GM12878 (cell line): ENCODE measurements around the gene MAFG. TPM values are rescaled to one million over a fixed set of nuclear protein-coding genes. Genes with fewer than 3 reads are reported as not detected.

Experiments
- ATAC-seq: fragments of 200-7000 bp; cut with Tn5 transposase; 3 replicates; pipeline ENCODE4 v1.9.1; 2020; ENCODE audit warnings: mild to moderate bottlenecking, moderate library complexity
- BruUV-seq: library from RNA; stranded (reverse); fragments of 400-500 nt; replicated peaks from 2 replicates; lab custom pipeline; 2021; lab: Mats Ljungman, UMichigan
- CTCF ChIA-PET: fragments of 300-600 bp; sonication (Branson Sonifier 250); formaldehyde crosslinking; extraction: SDS; loops from one replicate; lab custom pipeline; 2021; ENCODE audit warnings: inconsistent platforms; lab: Yijun Ruan, JAX
- POLR2A ChIA-PET: fragments of 350-600 bp; formaldehyde crosslinking; extraction: SDS; loops from one replicate; lab custom pipeline; 2021; ENCODE audit warnings: inconsistent platforms; lab: Charles Lee
- RAD21 ChIA-PET: fragments of 300-600 bp; sonication (Branson Sonifier 250); formaldehyde crosslinking; loops from one replicate; lab custom pipeline; 2023; ENCODE audit warnings: antibody characterized with exemption; ENCODE audit not compliant: unreplicated experiment; lab: Charles Lee
- SMC1A ChIA-PET: fragments of 300-600 bp; sonication (Branson Sonifier 250); formaldehyde crosslinking; loops from one replicate; lab custom pipeline; 2023; ENCODE audit not compliant: unreplicated experiment, uncharacterized antibody; lab: Charles Lee
- DNase-seq: peaks from one replicate; pipeline ENCODE4 v3.0.0-alpha.2; 2011; ENCODE audit warnings: low read depth, low spot score
- FAIRE-seq: peaks from 3 replicates; lab custom pipeline; 2011; peaks lifted over from hg19 to GRCh38; lab: Jason Lieb, UNC
- H2AFZ ChIP-seq: 2 replicates; pipeline ENCODE4 v1.6.0; 2011; ENCODE audit warnings: low read depth, low read length, control low read depth; ENCODE audit not compliant: control insufficient read depth
- H3K27ac ChIP-seq: 2 replicates; pipeline ENCODE4 v1.5.1; 2011; ENCODE audit warnings: control low read depth; ENCODE audit not compliant: control insufficient read depth, insufficient read depth
- H3K27me3 ChIP-seq, 2 experiments: replicated peaks in 1 of 2; 2 replicates each; pipeline versions ENCODE4 v1.6.0 to v1.6.1; 2011; ENCODE audit warnings: low read length in 1 of 2; ENCODE audit not compliant: control insufficient read depth in 2 of 2, insufficient read depth in 2 of 2
- H3K36me3 ChIP-seq, 2 experiments: 2 replicates each; pipeline ENCODE4 v1.5.1; 2011; ENCODE audit warnings: low read length in 1 of 2; ENCODE audit not compliant: control insufficient read depth in 2 of 2, insufficient read depth in 2 of 2
- H3K4me1 ChIP-seq: 2 replicates; pipeline ENCODE4 v1.6.1; 2011; ENCODE audit warnings: mild to moderate bottlenecking, low read length, moderate library complexity, mixed read lengths; ENCODE audit not compliant: control insufficient read depth, insufficient read depth
- H3K4me2 ChIP-seq: 2 replicates; pipeline ENCODE4 v1.6.0; 2011; ENCODE audit warnings: control low read depth; ENCODE audit not compliant: control insufficient read depth, insufficient read depth
- H3K4me3 ChIP-seq: fragments of 200-600 bp; sonication (generic); 2 replicates; pipeline ENCODE4 v1.5.1; 2016
- H3K79me2 ChIP-seq: 2 replicates; pipeline ENCODE4 v1.6.0; 2011; ENCODE audit warnings: low read length; ENCODE audit not compliant: control insufficient read depth, insufficient read depth
- H3K9ac ChIP-seq: 2 replicates; pipeline ENCODE4 v1.8.0; 2011; ENCODE audit warnings: low read length, control low read depth, mixed read lengths; ENCODE audit not compliant: control insufficient read depth, insufficient read depth
- H3K9me3 ChIP-seq: replicated peaks from 3 replicates; pipeline ENCODE4 v1.5.1; 2011; ENCODE audit warnings: mild to moderate bottlenecking, low read length; ENCODE audit not compliant: control insufficient read depth, insufficient read depth
- H4K20me1 ChIP-seq: 2 replicates; pipeline ENCODE4 v1.6.0; 2011; ENCODE audit not compliant: control insufficient read depth, insufficient read depth
- BHLHE40 ChIP-seq, 2 experiments: fragments of 450-650 bp in 1 of 2; IDR thresholded peaks; 2 replicates each; pipeline ENCODE4 v1.6.1; 2011 to 2017; ENCODE audit warnings: low read depth in 2 of 2, borderline replicate concordance in 1 of 2, improper control_type of control experiment in 1 of 2, low read length in 1 of 2, mild to moderate bottlenecking in 1 of 2
- CHD1 ChIP-seq: IDR thresholded peaks from 2 replicates; pipeline ENCODE4 v1.6.1; 2012; ENCODE audit warnings: low read depth, low read length, improper control_type of control experiment
- CREB1 ChIP-seq: IDR thresholded peaks from 2 replicates; pipeline ENCODE4 v1.6.1; 2012; ENCODE audit warnings: low read depth, mild to moderate bottlenecking, inconsistent platforms
- E4F1 ChIP-seq: fragments of 450-650 bp; IDR thresholded peaks from 2 replicates; pipeline ENCODE4 v1.6.1; 2018; ENCODE audit warnings: borderline replicate concordance, mild to moderate bottlenecking; ENCODE audit not compliant: partially characterized antibody
- EED ChIP-seq: sonication (generic); IDR thresholded peaks from 2 replicates; pipeline ENCODE4 v1.6.1; 2016; ENCODE audit warnings: antibody characterized with exemption, low read depth
- ETV6 ChIP-seq, 2 experiments: fragments of 450-650 bp in 1 of 2; IDR thresholded peaks in 1 of 2; conservative IDR thresholded peaks in 1 of 2; 2 replicates each; pipeline ENCODE4 v1.6.1; 2014; ENCODE audit warnings: antibody characterized with exemption in 1 of 2, borderline replicate concordance in 1 of 2, low read depth in 1 of 2, mild to moderate bottlenecking in 1 of 2, moderate library complexity in 1 of 2
- GATAD2B ChIP-seq: fragments of 450-650 bp; conservative IDR thresholded peaks from 2 replicates; pipeline ENCODE4 v1.6.1; 2017; ENCODE audit warnings: low read depth, mild to moderate bottlenecking, moderate library complexity
- HCFC1 ChIP-seq: fragments of 150-350 bp; IDR thresholded peaks from 2 replicates; pipeline ENCODE4 v1.6.1; 2014; ENCODE audit warnings: low read length
- MYC ChIP-seq: IDR thresholded peaks from 2 replicates; pipeline ENCODE4 v1.6.1; 2011; ENCODE audit warnings: mild to moderate bottlenecking, low read length, moderate library complexity, inconsistent platforms; ENCODE audit not compliant: insufficient read depth, insufficient replicate concordance, insufficient read length, severe bottlenecking
- NBN ChIP-seq: fragments of 450-650 bp; IDR thresholded peaks from 2 replicates; pipeline ENCODE4 v1.6.1; 2016
- PBX3 ChIP-seq: IDR thresholded peaks from 2 replicates; pipeline ENCODE4 v1.6.1; 2011; ENCODE audit warnings: mild to moderate bottlenecking, low read depth, low read length, moderate library complexity; ENCODE audit not compliant: insufficient replicate concordance
- TCF3 ChIP-seq: IDR thresholded peaks from 2 replicates; pipeline ENCODE4 v1.6.1; 2012; ENCODE audit warnings: low read depth, mild to moderate bottlenecking, low read length, borderline replicate concordance; ENCODE audit not compliant: insufficient read depth
- TCF7 ChIP-seq: IDR thresholded peaks from 2 replicates; pipeline ENCODE4 v1.6.1; 2014; ENCODE audit warnings: antibody characterized with exemption, borderline replicate concordance
- YBX1 ChIP-seq: fragments of 450-650 bp; IDR thresholded peaks from 2 replicates; pipeline ENCODE4 v1.6.1; 2016; ENCODE audit warnings: antibody characterized with exemption
- ZBTB11 ChIP-seq: fragments of 450-650 bp; formaldehyde crosslinking; IDR thresholded peaks from 2 replicates; pipeline ENCODE4 v1.5.0; 2022; ENCODE audit warnings: mild to moderate bottlenecking, missing genetic modification characterization
- ZNF207 ChIP-seq: fragments of 450-650 bp; IDR thresholded peaks from 2 replicates; pipeline ENCODE4 v1.6.1; 2014; ENCODE audit warnings: antibody characterized with exemption, mild to moderate bottlenecking, borderline replicate concordance
- WGBS: methylation state at CpG from one replicate; pipeline ENCODE4 v1.1.6; 2016; ENCODE audit warnings: low lambda C conversion rate; ENCODE audit not compliant: insufficient replicate concordance, insufficient coverage; ENCODE audit errors: missing lambda C conversion rate; 5-methylcytosine and 5-hydroxymethylcytosine counted together
- in situ Hi-C: fragments of 300-500 bp; cut with MboI; formaldehyde crosslinking; loops from 9 replicates; pipeline ENCODE4 v1.14.3; 2018; ENCODE audit warnings: mixed read lengths
- intact Hi-C: fragments of 100-400 bp; cut with micrococcal nuclease; formaldehyde crosslinking; loops from one replicate; pipeline ENCODE4 v1.14.2; 2022; ENCODE audit not compliant: unreplicated experiment
- polyA plus RNA-seq, 11 experiments: library from polyadenylated mRNA; depleted of rRNA in 4 of 11; unstranded in 6 of 11; stranded (reverse) in 5 of 11; fragments of >200 nt; fragmentation: Nextera tagmentation in 4 of 11; fragmentation: Illumina TruSeq in 1 of 11; extraction: Ambion mirVana in 4 of 11; extraction: Trizol in 1 of 11; gene quantifications; 1 replicate in 1 of 11; 2 replicates in 10 of 11; pipeline versions ENCODE4 v1.2.1 to v1.2.3, GENCODE V29; 2011 to 2016; ENCODE audit warnings: inconsistent platforms in 2 of 11, missing spikeins in 2 of 11, low read depth in 1 of 11
- total RNA-seq, 4 experiments: library from RNA; depleted of rRNA in 3 of 4; stranded (reverse); fragments of >200 nt in 3 of 4; fragmentation: Illumina TruSeq in 1 of 4; extraction: Trizol in 1 of 4; gene quantifications; 2 replicates each; pipeline versions ENCODE4 v1.2.1 to v1.2.3, GENCODE V29; 2013 to 2021

MAFG gene
- total and polyA plus RNA-seq, 10 of the 15 experiments (the other 5 are each of a cell fraction or from before 2014, with no cell fraction given), result 0.48 to 20.1 (median 7.6) TPM

- TF ChIP-seq CHD1, result no peak
- TF ChIP-seq TCF3, result no peak
- no peak for TF ChIP-seq ZBTB11 (CRISPR knock-in tag)
- TF ChIP-seq ETV6 (conservative IDR thresholded peaks at IDR 0.05 in 1 of 2, IDR thresholded peaks at IDR 0.05 in 1 of 2; ENCODE audit: borderline replicate concordance in 1 of 2, low read depth in 1 of 2), result no peak
- no peak for TF ChIP-seq TCF7
Measured at GRCh38 chr17:81939881-81940385, 12.4 kb upstream of the MAFG start (continued).

- DNase-seq (no peak), ATAC-seq (no peak), FAIRE-seq (no peak)
- H4K20me1 ChIP-seq, result no peaks in the 10 kb centered on the region
- no peak overlapping the region for H3K9ac ChIP-seq
- peaks cover 0 to 2% of the 10 kb centered on the region in 2 experiments; a peak in 1 of 4 replicates for H3K36me3 ChIP-seq
- no peak overlapping the region for H3K4me3 ChIP-seq
- H3K79me2 ChIP-seq, result peaks cover 10% of the 10 kb centered on the region
- intact Hi-C loops, result no loop called here
- no peaks in the 10 kb centered on the region for H3K27me3 ChIP-seq
- no peak overlapping the region for H2AFZ ChIP-seq
- ChIA-PET CTCF (no interaction called here), SMC1A (no interaction called here), POLR2A (interaction anchor here (1.1 kb wide), 1 partner anchor 28 kb away, joined by 3 read pairs; no protein-coding TSS in a partner anchor), RAD21 (no interaction called here)
- WGBS, result 51% methylated on average over 15 of the region's 15 CpGs
- BruUV-seq, result no TSS peak
- in situ Hi-C loops, result no loop called here
- H3K4me2 ChIP-seq, result no peak overlapping the region
- no peaks in the 10 kb centered on the region for H3K9me3 ChIP-seq
- H3K27ac ChIP-seq, result no peak overlapping the region
- H3K4me1 ChIP-seq, result peaks cover 3% of the 10 kb centered on the region; the same call in 1 of the 2 replicates
- TF ChIP-seq GATAD2B (no peak), CREB1 (no peak), E4F1 (no peak), HCFC1 (no peak), EED (no peak), BHLHE40 (IDR thresholded peaks at IDR 0.05; ENCODE audit: borderline replicate concordance in 1 of 2, low read depth in 2 of 2, low read length in 1 of 2) (no peak), MYC (no peak), PBX3 (no peak), YBX1 (no peak), NBN (no peak), ZNF207 (no peak), TCF7 (no peak)
Measured at GRCh38 chr17:81939218-81939617, 11.7 kb upstream of the MAFG start.
